Activated CD8-positive, alpha-beta T cell treated with anti-CD3 and anti-CD28 coated beads for 36 hours (primary cell): Measurements from ENCODE around the gene PI4KA. TPM values are rescaled to one million over a fixed set of nuclear protein-coding genes. Genes with fewer than 3 reads are reported as not detected.

Experiments
- ATAC-seq: fragments of 200-7000 bp; cut with Tn5 transposase; one replicate; pipeline ENCODE4 v1.10.0; 2021; ENCODE audit warnings: mild to moderate bottlenecking, moderate library complexity
- CTCF ChIA-PET: fragments of 350-600 bp; sonication (Branson Sonifier 250); formaldehyde crosslinking; loops from one replicate; lab custom pipeline; 2021; ENCODE audit warnings: antibody characterized with exemption; lab: Charles Lee
- POLR2A ChIA-PET: fragments of 350-600 bp; sonication (Branson Sonifier 250); formaldehyde crosslinking; loops from one replicate; lab custom pipeline; 2021; ENCODE audit warnings: antibody characterized with exemption; lab: Charles Lee
- DNase-seq: peaks from one replicate; pipeline ENCODE4 v3.0.0-alpha.2; 2020
- H3K27ac Mint-ChIP-seq: one replicate; pipeline ENCODE4 v1.8.0; 2021; ENCODE audit warnings: mild to moderate bottlenecking, mixed read lengths
- H3K27me3 Mint-ChIP-seq: one replicate; pipeline ENCODE4 v1.8.0; 2021; ENCODE audit warnings: mixed read lengths
- H3K36me3 Mint-ChIP-seq: one replicate; pipeline ENCODE4 v1.8.0; 2021; ENCODE audit warnings: low read depth, mixed read lengths
- H3K4me1 Mint-ChIP-seq: one replicate; pipeline ENCODE4 v1.8.0; 2021; ENCODE audit warnings: low read depth, mixed read lengths
- H3K4me3 Mint-ChIP-seq: one replicate; pipeline ENCODE4 v1.8.0; 2021; ENCODE audit warnings: mild to moderate bottlenecking, moderate library complexity, mixed read lengths
- H3K9me3 Mint-ChIP-seq: one replicate; pipeline ENCODE4 v1.8.0; 2021; ENCODE audit warnings: mixed read lengths
- CTCF ChIP-seq: fragments of 200-600 bp; IDR thresholded peaks from one replicate; pipeline ENCODE4 v1.8.0; 2022; ENCODE audit warnings: antibody characterized with exemption, mild to moderate bottlenecking
- intact Hi-C: fragments of 100-400 bp; cut with micrococcal nuclease; formaldehyde crosslinking; loops from one replicate; pipeline ENCODE4 v1.10.0; 2022
- total RNA-seq, 2 experiments: library from RNA; stranded (reverse); gene quantifications; one replicate each; pipeline ENCODE4 v1.2.3, GENCODE V29; 2021

PI4KA gene
- total RNA-seq, 2 experiments from 2014 or later, result 63.9 to 64.1 TPM

GRCh38 chr22:20659258-20659657, 199.4 kb downstream of the PI4KA start:
- no peaks in the 10 kb centered on the region for H3K36me3 Mint-ChIP-seq
- ChIA-PET POLR2A (interaction anchor here (0.6 to 1.0 kb wide), 2 partner anchors 151 to 682 kb away, joined by 3 read pairs; no protein-coding TSS in a partner anchor), CTCF (no interaction called here)
- H3K27me3 Mint-ChIP-seq, result peaks cover 14% of the 10 kb centered on the region
- no peaks in the 10 kb centered on the region for H3K4me1 Mint-ChIP-seq
- TF ChIP-seq CTCF, result no peak
- ATAC-seq (no peak), DNase-seq (no peak)
- no peak overlapping the region for H3K4me3 Mint-ChIP-seq
- intact Hi-C loops, result no loop called here
- H3K27ac Mint-ChIP-seq, result no peak overlapping the region
- H3K9me3 Mint-ChIP-seq, result peaks cover 6% of the 10 kb centered on the region

- Mint-ChIP-seq H3K36me3 (no peaks in the 10 kb centered on the region), H3K4me3 (no peak overlapping the region), H3K27ac (no peak overlapping the region), H3K27me3 (peaks cover 14% of the 10 kb centered on the region), H3K4me1 (no peaks in the 10 kb centered on the region), H3K9me3 (peaks cover 5% of the 10 kb centered on the region)
- intact Hi-C loops, result no loop called here
- no peak for DNase-seq
- ATAC-seq, result no peak
- POLR2A ChIA-PET, result interaction anchor here (0.6 kb wide), 1 partner anchor 681 kb away, joined by 3 read pairs; no protein-coding TSS in a partner anchor
- CTCF ChIA-PET, result no interaction called here
- TF ChIP-seq CTCF, result no peak
Measured at GRCh38 chr22:20658433-20659222, 200.0 kb downstream of the PI4KA start.

- no peak for ATAC-seq
- DNase-seq, result no peak
- ChIA-PET CTCF (no interaction called here), POLR2A (no interaction called here)
- intact Hi-C loops, result no loop called here
- no peak overlapping the region for H3K27ac Mint-ChIP-seq
- no peaks in the 10 kb centered on the region for H3K4me1 Mint-ChIP-seq
- peaks cover under 1% of the 10 kb centered on the region for H3K9me3 Mint-ChIP-seq
- peaks cover 11% of the 10 kb centered on the region for H3K27me3 Mint-ChIP-seq
- TF ChIP-seq CTCF, result no peak
- no peaks in the 10 kb centered on the region for H3K36me3 Mint-ChIP-seq
- H3K4me3 Mint-ChIP-seq, result no peak overlapping the region
Measured at GRCh38 chr22:20657963-20658362, 200.6 kb downstream of the PI4KA start.

Other genes with a start within 250 kb of the PI4KA start
- not detected for gene SERPIND1, start 84.7 kb downstream of the PI4KA start, total RNA-seq
- gene SNAP29, start 196 bp upstream of the PI4KA start, total RNA-seq, result 10 to 100 TPM; 20.0 to 22.6 TPM
- gene CRKL, start 58.6 kb upstream of the PI4KA start, total RNA-seq, result 100 to 1,000 TPM in 1 of 2 experiments, 10 to 100 TPM in 1; 99.1 to 102 TPM
- under 1 TPM; 0.25 to 0.40 TPM for gene AIFM3, start 108.4 kb upstream of the PI4KA start, total RNA-seq
- gene LZTR1, start 123.5 kb upstream of the PI4KA start, total RNA-seq, result 10 to 100 TPM; 29.1 to 34.5 TPM
- 10 to 100 TPM; 23.7 to 23.8 TPM for gene THAP7, start 143.3 kb upstream of the PI4KA start, total RNA-seq
- under 1 TPM; 0.22 to 0.25 TPM for gene P2RX6, start 156.4 kb upstream of the PI4KA start, total RNA-seq
- gene SLC7A4, start 173.8 kb upstream of the PI4KA start, total RNA-seq, result not detected
- not detected for gene LRRC74B, start 187.1 kb upstream of the PI4KA start, total RNA-seq